ENCODE measurements around the gene DSN1. TPM values are rescaled to one million over a fixed set of nuclear protein-coding genes. Genes with fewer than 3 reads are reported as not detected.

Gene DSN1
- total RNA-seq, 1 experiment from 2014 or later = 27.9 TPM

DNA sequence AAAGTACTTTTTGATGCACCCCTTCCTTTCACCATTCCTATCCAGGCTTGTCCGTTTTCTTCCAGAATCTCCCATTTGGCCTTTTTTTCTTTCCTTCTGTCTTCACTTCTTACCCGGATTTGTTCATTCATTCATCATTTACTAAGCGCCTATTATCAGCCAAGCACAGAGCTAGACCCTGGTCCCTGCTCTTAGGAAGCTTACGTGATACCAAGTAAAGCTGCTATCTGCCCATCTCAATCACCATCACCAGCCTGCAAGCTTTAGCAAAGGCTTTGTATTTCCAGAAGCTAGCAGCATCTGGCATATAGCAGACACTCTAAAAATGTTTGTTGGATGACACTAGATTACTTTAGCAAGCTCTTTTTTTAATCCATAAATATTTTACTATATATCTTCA lies 32.5 kb downstream of the DSN1 start:
- ATAC-seq = no peak
- Histone ChIP-seq H3K9me2 (ENCODE audit: insufficient read depth) (no peaks in the 10 kb centered on the region), H3K9me3 (ENCODE audit: control insufficient read depth in 1 of 2, insufficient read depth in 1 of 2, low read depth in 1 of 2, low read length in 2 of 2) (no peaks in the 10 kb centered on the region), H3K79me2 (ENCODE audit: insufficient read depth, low read length) (peaks cover 15% of the 10 kb centered on the region; the same call in 1 of the 2 replicates), H3K4me1 (ENCODE audit: control insufficient read depth in 1 of 2, insufficient read depth in 2 of 2, low read length in 2 of 2) (peaks cover 0 to 12% of the 10 kb centered on the region in 2 experiments; a peak in 3 of 4 replicates), H3K36me3 (ENCODE audit: control insufficient read depth in 1 of 2, insufficient read depth in 2 of 2, low read length in 2 of 2) (no peaks in the 10 kb centered on the region), H3K4me2 (ENCODE audit: low read length) (no peak overlapping the region), H3K27me3 (ENCODE audit: insufficient read depth, low read length) (no peaks in the 10 kb centered on the region), H2AFZ (ENCODE audit: low read depth, low read length, poor library complexity, severe bottlenecking) (no peak overlapping the region), H3K9ac (ENCODE audit: low read length) (no peak overlapping the region), H3K27ac (ENCODE audit: low read depth, low read length) (no peak overlapping the region), H4K20me1 (ENCODE audit: insufficient read depth) (no peaks in the 10 kb centered on the region), H3K4me3 (replicated peaks in 1 of 2; ENCODE audit: low read depth in 1 of 2, low read length in 2 of 2) (no peak overlapping the region)
- no TSS peak for BruUV-seq (replicated peaks)
- TF ChIP-seq EGR1 (IDR thresholded peaks at IDR 0.05; ENCODE audit: low read depth) (no peak), YY1 (IDR thresholded peaks at IDR 0.05; ENCODE audit: extremely low read depth, insufficient replicate concordance, low read depth, low read length) (no peak), CBX3 (IDR thresholded peaks at IDR 0.05; ENCODE audit: low read depth) (no peak), EZH2 (IDR thresholded peaks at IDR 0.05) (no peak), RAD21 (IDR thresholded peaks at IDR 0.05; ENCODE audit: low read depth) (no peak), TCF7L2 (IDR thresholded peaks at IDR 0.05; ENCODE audit: borderline replicate concordance, extremely low read depth, insufficient read depth, insufficient read length) (no peak), ZNF274 (IDR thresholded peaks at IDR 0.05; ENCODE audit: low read depth, low read length) (no peak), SIN3A (IDR thresholded peaks at IDR 0.05; ENCODE audit: low read depth) (no peak), SP1 (IDR thresholded peaks at IDR 0.05; ENCODE audit: low read depth) (no peak), CEBPB (IDR thresholded peaks at IDR 0.05; ENCODE audit: low read depth) (no peak), POLR2AphosphoS5 (IDR thresholded peaks at IDR 0.05; ENCODE audit: low read depth, low read length) (no peak), JUND (IDR thresholded peaks at IDR 0.05) (no peak)
- TF ChIP-seq, protein P1, sequence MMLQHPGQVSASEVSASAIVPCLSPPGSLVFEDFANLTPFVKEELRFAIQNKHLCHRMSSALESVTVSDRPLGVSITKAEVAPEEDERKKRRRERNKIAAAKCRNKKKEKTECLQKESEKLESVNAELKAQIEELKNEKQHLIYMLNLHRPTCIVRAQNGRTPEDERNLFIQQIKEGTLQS (IDR thresholded peaks at IDR 0.05) = no peak
- TF ChIP-seq, protein P2, sequence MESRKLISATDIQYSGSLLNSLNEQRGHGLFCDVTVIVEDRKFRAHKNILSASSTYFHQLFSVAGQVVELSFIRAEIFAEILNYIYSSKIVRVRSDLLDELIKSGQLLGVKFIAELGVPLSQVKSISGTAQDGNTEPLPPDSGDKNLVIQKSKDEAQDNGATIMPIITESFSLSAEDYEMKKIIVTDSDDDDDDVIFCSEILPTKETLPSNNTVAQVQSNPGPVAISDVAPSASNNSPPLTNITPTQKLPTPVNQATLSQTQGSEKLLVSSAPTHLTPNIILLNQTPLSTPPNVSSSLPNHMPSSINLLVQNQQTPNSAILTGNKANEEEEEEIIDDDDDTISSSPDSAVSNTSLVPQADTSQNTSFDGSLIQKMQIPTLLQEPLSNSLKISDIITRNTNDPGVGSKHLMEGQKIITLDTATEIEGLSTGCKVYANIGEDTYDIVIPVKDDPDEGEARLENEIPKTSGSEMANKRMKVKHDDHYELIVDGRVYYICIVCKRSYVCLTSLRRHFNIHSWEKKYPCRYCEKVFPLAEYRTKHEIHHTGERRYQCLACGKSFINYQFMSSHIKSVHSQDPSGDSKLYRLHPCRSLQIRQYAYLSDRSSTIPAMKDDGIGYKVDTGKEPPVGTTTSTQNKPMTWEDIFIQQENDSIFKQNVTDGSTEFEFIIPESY (IDR thresholded peaks at IDR 0.05; ENCODE audit: extremely low read depth, insufficient replicate concordance, low read length) = no peak
- TF ChIP-seq, protein P3, sequence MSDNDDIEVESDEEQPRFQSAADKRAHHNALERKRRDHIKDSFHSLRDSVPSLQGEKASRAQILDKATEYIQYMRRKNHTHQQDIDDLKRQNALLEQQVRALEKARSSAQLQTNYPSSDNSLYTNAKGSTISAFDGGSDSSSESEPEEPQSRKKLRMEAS (IDR thresholded peaks at IDR 0.05) = no peak
- ChIA-PET CTCF (interaction anchor here (1.3 kb wide), 1 partner anchor 12 kb away, joined by 5 read pairs; no protein-coding TSS in a partner anchor), POLR2A (no interaction called here), RAD21 (ENCODE audit: low non-redundant PET in 1 of 2, low total read pairs in 2 of 2, uncharacterized antibody in 2 of 2, unreplicated experiment in 2 of 2) (no interaction called here)
- intact Hi-C loops (cut with micrococcal nuclease) = no loop called here
- no peak for DNase-seq (ENCODE audit: low read depth, low spot score)
